GM10266 (cell line): ENCODE results near the gene HACL1.
"Not testable (repeated sequence)": the region's sequence is repeated elsewhere in the genome, so short reads cannot be mapped to it uniquely, and the experiment has no call there.

Experiments used
- DNase-seq: peaks from one replicate; pipeline ENCODE4 v3.0.0; 2012; ENCODE audit errors: extremely low spot score
- TF ChIP-seq, protein P1 (sequence below): IDR thresholded peaks from 2 replicates; pipeline ENCODE4 v1.5.1; 2012; ENCODE audit warnings: mild to moderate bottlenecking, low read depth; ENCODE audit not compliant: control insufficient read depth, insufficient read depth; ENCODE audit errors: missing control alignments

The HACL1 gene

DNA sequence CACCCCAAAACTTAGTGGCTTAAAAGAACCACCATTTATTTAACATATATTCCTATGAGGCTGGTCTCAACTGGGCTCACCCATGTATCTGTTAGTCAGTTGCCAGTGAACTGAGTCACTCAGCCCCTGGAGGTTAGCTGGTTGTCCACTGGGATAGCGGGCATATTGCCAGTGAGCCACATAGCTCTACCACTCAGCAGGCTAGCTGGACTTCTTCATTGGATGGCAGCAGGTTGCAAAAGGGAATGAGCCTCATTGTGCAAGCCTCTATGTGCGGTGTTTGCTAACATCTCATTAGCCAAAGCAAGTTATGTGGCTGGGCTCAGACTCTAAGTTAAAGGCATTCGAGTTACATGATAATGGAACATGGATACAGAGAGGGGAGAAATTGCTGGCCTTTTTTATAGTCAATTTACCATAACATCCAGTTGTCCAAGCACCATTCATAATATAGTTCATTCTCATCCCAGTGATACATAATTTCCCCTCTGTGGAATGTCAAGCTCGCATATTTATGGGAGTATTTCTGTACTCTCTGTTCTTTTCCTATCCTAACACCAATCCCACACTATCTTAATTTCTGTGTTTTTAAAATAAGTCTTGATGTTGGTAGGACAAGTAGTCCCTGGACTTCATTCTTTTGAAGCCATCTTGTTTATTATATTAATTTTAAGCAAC lies 8.9 kb upstream of the HACL1 start:
- TF ChIP-seq, protein P1, sequence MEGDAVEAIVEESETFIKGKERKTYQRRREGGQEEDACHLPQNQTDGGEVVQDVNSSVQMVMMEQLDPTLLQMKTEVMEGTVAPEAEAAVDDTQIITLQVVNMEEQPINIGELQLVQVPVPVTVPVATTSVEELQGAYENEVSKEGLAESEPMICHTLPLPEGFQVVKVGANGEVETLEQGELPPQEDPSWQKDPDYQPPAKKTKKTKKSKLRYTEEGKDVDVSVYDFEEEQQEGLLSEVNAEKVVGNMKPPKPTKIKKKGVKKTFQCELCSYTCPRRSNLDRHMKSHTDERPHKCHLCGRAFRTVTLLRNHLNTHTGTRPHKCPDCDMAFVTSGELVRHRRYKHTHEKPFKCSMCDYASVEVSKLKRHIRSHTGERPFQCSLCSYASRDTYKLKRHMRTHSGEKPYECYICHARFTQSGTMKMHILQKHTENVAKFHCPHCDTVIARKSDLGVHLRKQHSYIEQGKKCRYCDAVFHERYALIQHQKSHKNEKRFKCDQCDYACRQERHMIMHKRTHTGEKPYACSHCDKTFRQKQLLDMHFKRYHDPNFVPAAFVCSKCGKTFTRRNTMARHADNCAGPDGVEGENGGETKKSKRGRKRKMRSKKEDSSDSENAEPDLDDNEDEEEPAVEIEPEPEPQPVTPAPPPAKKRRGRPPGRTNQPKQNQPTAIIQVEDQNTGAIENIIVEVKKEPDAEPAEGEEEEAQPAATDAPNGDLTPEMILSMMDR = no peak

DNA sequence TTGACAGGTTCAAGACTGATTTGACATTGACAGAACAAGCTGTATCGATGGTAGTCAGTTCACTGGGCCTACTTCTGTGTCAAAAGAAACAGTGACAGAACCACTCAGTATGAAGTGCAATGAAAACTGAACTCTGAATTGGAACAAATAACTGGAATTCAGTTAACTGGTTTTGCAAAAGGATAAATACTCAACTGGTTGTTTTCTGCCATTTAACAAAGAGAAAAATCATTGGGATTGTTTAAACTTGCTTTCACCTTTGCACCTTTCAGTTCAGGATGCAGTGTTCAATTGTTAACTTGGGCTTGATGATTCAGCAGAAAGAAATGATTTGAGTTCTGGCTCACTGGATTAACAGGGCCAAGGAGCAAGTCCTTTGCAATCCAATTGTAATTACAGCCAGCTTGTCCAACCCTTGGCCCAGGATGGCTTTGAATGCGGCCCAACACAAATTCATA lies 5.1 kb upstream of the HACL1 start:
- DNase-seq = no peak
- TF ChIP-seq, protein P1 = no peak

More for the DNA sequence above, 8.9 kb upstream of the HACL1 start:
- no peak for DNase-seq

DNA sequence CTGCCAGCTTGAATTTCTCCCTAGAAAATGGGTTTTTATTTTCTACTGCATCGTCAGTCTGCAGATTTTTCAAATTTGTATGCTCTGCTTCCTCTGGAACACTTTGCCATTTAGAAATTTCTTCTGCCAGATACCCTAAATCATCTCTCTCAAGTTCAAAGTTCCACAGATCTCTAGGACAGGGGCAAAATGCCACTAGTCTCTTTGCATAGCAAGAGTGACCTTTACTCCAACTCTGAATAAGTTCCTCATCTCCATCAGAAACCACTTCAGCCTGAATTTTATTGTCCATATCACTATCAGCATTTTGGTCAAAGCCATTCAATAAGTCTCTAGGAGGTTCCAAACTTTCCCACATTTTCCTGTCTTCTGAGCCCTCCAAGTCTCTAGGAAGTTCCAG lies 3.2 kb upstream of the HACL1 start:
- not testable (repeated sequence) for DNase-seq

DNA sequence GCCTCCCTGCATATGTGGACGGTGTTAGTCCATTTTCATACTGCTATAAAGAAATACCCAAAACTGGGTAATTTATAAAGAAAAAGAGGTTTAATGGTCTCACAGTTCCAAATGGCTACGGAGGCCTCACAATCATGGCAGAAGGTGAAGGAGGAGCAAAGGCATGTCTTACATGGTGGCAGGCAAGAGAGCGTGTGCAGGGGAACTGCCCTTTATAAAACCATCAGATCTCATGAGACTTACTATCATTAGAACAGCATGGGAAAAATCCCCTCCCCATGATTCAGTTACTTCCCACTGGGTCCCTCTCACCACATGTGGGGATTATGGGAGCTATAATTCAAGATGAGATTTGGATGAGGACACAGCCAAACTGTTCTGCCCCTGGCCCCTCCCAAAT lies 1.4 kb upstream of the HACL1 start:
- DNase-seq = not testable (repeated sequence)

DNA sequence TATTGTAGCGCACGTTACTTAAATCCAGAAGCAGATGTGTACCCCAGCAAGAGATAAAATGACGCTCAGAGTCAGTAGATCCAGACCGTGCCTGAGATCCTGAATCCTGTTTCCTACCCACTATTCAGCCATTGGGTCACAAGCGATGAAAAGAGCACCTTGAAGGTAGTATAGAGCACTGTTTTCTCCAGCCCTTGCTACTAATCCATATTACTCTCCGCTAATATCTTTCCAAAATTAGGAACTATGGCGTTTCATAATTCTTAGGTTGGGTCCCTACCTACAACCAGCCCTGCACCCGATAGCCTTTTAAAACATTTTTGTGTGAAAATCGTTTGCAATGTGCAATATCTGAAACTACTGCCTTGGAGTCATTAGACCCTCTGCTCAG lies 772 bp upstream of the HACL1 start:
- TF ChIP-seq, protein P1 = no peak
- DNase-seq = peak; percentile 15

DNA sequence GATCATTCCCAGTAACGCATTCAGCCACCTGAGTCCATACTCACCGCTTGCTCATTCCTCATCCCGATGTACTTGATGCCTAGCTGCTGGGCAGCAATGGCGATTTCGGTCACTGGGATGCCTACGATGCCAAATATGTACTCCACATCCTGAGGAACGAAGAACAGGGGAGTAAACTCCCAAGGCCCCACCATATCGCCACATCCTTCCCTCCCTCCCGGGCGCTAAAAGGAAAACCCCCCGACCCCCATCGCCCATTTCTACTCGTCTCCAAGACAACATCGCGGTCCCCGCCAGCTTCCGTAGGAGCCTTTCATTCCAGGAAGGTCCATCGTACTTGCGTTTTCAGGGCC lies 347 bp downstream of the HACL1 start:
- DNase-seq = peak; percentile 35

DNA sequence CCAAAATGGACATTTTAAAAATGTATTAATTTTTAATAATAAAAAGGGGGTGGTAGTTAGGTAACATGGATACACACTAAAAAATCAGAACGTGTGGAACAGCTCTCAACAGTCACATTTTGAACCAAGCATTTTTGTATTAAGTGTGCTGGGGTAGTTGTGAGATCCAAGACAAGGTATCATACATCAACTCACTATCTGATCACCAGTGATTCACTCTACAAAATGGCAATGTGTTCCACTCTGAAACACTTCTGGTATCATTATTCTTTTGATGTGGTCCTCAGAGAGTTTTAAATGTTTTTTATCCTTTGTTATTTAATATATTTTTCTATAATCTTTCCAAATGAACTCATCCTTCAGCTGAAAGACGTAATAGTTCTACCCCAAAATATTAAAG lies 5.4 kb downstream of the HACL1 start:
- DNase-seq = no peak
- TF ChIP-seq, protein P1 = no peak

More for the DNA sequence above, 347 bp downstream of the HACL1 start:
- TF ChIP-seq, protein P1 = no peak

DNA sequence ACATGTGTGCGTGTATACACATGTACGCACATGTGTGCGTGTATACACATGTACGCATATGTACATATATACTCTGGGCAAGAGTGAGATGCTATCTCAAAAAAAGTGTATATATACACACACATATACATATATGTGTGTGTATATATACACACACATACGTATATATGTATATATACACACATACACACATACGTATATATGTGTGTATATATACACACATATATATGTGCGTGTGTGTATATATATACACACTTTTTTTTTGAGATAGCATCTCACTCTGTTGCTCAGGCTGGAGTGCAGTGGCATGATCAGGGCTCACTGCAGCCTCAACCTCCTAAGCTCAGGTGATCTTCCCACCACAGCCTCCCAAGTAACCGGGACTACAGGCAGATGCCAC lies 8.4 kb downstream of the HACL1 start:
- TF ChIP-seq, protein P1 = no peak

DNA sequence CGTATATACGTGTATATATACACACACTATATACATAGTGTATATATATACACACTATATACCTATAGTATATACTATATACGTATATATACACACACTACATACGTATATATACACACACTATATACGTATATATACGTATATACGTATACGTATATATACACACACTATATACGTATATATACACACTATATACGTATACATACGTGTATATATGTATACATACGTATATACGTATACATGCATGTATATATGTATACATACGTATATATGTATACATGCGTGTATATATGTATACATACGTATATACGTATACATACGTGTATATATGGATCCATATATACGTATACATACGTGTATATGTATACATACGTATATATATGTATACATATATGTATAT lies 9.4 kb downstream of the HACL1 start:
- DNase-seq = no peak
- TF ChIP-seq, protein P1 = no peak

More for the DNA sequence above, 8.4 kb downstream of the HACL1 start:
- no peak for DNase-seq
